ENCODE data around the gene PLA2G15.

Gene PLA2G15

GRCh38 chr16:68252383-68252782 lies 7.2 kb downstream of the PLA2G15 start:
- no peak for DNase-seq (ENCODE audit: low read depth, low spot score)

GRCh38 chr16:68253721-68254120 lies 8.5 kb downstream of the PLA2G15 start:
- no peak for DNase-seq (ENCODE audit: low read depth, low spot score)

- DNase-seq (ENCODE audit: low read depth, low spot score): no peak
Measured at GRCh38 chr16:68255712-68256111, 10.5 kb downstream of the PLA2G15 start.

GRCh38 chr16:68257251-68257905 lies 12.2 kb downstream of the PLA2G15 start:
- DNase-seq (ENCODE audit: low read depth, low spot score): no peak

GRCh38 chr16:68257906-68258800 lies 13.0 kb downstream of the PLA2G15 start:
- DNase-seq (ENCODE audit: low read depth, low spot score): no peak

- no peak for DNase-seq (ENCODE audit: low read depth, low spot score)
Measured at GRCh38 chr16:68259007-68259825, 14.0 kb downstream of the PLA2G15 start.

GRCh38 chr16:68263559-68264127 lies 18.5 kb downstream of the PLA2G15 start:
- no peak for DNase-seq (ENCODE audit: low read depth, low spot score)

- no peak for DNase-seq (ENCODE audit: low read depth, low spot score)
Measured at GRCh38 chr16:68264128-68265077, 19.2 kb downstream of the PLA2G15 start, which contains the start of gene SLC7A6. TSS of gene SLC7A6 (plus strand) at chr16:68264526. CDS start at chr16:68274727, 10,201 bp downstream.

- DNase-seq (ENCODE audit: low read depth, low spot score): no peak
Measured at GRCh38 chr16:68265078-68265920, 20.1 kb downstream of the PLA2G15 start.

- no peak for DNase-seq (ENCODE audit: low read depth, low spot score)
Measured at GRCh38 chr16:68267612-68268405, 22.6 kb downstream of the PLA2G15 start.

GRCh38 chr16:68269793-68270192 lies 24.6 kb downstream of the PLA2G15 start:
- DNase-seq (ENCODE audit: low read depth, low spot score): no peak

GRCh38 chr16:68270353-68270752 lies 25.2 kb downstream of the PLA2G15 start:
- no peak for DNase-seq (ENCODE audit: low read depth, low spot score)

- no peak for DNase-seq (ENCODE audit: low read depth, low spot score)
Measured at GRCh38 chr16:68272507-68273209, 27.5 kb downstream of the PLA2G15 start.

- no peak for DNase-seq (ENCODE audit: low read depth, low spot score)
Measured at GRCh38 chr16:68273459-68273858, 28.3 kb downstream of the PLA2G15 start.

- DNase-seq (ENCODE audit: low read depth, low spot score): no peak
Measured at GRCh38 chr16:68273896-68274295, 28.7 kb downstream of the PLA2G15 start.

- no peak for DNase-seq (ENCODE audit: low read depth, low spot score)
Measured at GRCh38 chr16:68274441-68274840, 29.3 kb downstream of the PLA2G15 start.

GRCh38 chr16:68275611-68276191 lies 30.5 kb downstream of the PLA2G15 start:
- no peak for DNase-seq (ENCODE audit: low read depth, low spot score)

GRCh38 chr16:68276223-68276622 lies 31.1 kb downstream of the PLA2G15 start:
- no peak for DNase-seq (ENCODE audit: low read depth, low spot score)

Data from brain pericyte (primary cell).